Testis (tissue), 3 donors: Measurements from ENCODE around the gene UCP3. TPM values are rescaled to one million over a fixed set of nuclear protein-coding genes. Genes with fewer than 3 reads are reported as not detected.

Experiments
- DNase-seq: peaks from one replicate; pipeline ENCODE4 v3.0.0-alpha.2; 2019
- H3K27ac ChIP-seq, 2 donors: fragments of 200-600 bp; sonication (generic); one replicate each; pipeline ENCODE4 v1.5.1; 2019
- H3K27me3 ChIP-seq: fragments of 200-600 bp; sonication (generic); one replicate; pipeline ENCODE4 v1.5.1; 2019
- H3K36me3 ChIP-seq: fragments of 200-600 bp; sonication (generic); one replicate; pipeline ENCODE4 v1.5.1; 2017; ENCODE audit warnings: low read depth; ENCODE audit errors: missing control alignments
- H3K4me1 ChIP-seq: fragments of 200-600 bp; sonication (generic); one replicate; pipeline ENCODE4 v1.5.1; 2019
- H3K4me3 ChIP-seq, 2 donors: fragments of 200-600 bp; sonication (generic); one replicate each; pipeline ENCODE4 v1.5.1; 2017 to 2019
- H3K9me3 ChIP-seq: fragments of 200-600 bp; sonication (generic); one replicate; pipeline ENCODE4 v1.5.1; 2017
- CTCF ChIP-seq, 3 experiments: fragments of 450-650 bp in 2 of 3; fragments of 200-600 bp in 1 of 3; sonication (generic) in 1 of 3; IDR thresholded peaks; one replicate each; pipeline ENCODE4 v1.5.1; 2016 to 2019; ENCODE audit warnings: antibody characterized with exemption in 3 of 3, mild to moderate bottlenecking in 2 of 3, moderate library complexity in 1 of 3
- POLR2A ChIP-seq: fragments of 450-650 bp; IDR thresholded peaks from one replicate; pipeline ENCODE4 v1.6.1; 2017; ENCODE audit warnings: antibody characterized with exemption, mild to moderate bottlenecking, moderate library complexity
- WGBS, 2 donors: methylation state at CpG; one replicate each; pipeline ENCODE4 v1.1.5; 2018; 5-methylcytosine and 5-hydroxymethylcytosine counted together
- intact Hi-C: fragments of 100-400 bp; cut with DNase I; formaldehyde crosslinking; loops from one replicate; pipeline ENCODE4 v1.15.1; 2023; ENCODE audit warnings: low total_unique reads
- polyA plus RNA-seq: library from polyadenylated mRNA; stranded (reverse); fragments of 350-450 nt; fragmentation: Illumina TruSeq; extraction: RNeasy Lipid Tissue Mini Kit (QIAGEN cat#74804); gene quantifications from one replicate; pipeline ENCODE4 v1.2.3, GENCODE V29; 2014; ENCODE audit warnings: low read depth, low replicate concordance; ENCODE audit not compliant: insufficient read depth
- total RNA-seq, 2 donors: library from RNA; depleted of rRNA; stranded (reverse); fragments of >200 nt; gene quantifications; one replicate each; pipeline ENCODE4 v1.2.3, GENCODE V29; 2016

UCP3 gene
- total and polyA plus RNA-seq, 3 donors from 2014 or later: 5.8 to 10.0 (median 9.7) TPM

DNA sequence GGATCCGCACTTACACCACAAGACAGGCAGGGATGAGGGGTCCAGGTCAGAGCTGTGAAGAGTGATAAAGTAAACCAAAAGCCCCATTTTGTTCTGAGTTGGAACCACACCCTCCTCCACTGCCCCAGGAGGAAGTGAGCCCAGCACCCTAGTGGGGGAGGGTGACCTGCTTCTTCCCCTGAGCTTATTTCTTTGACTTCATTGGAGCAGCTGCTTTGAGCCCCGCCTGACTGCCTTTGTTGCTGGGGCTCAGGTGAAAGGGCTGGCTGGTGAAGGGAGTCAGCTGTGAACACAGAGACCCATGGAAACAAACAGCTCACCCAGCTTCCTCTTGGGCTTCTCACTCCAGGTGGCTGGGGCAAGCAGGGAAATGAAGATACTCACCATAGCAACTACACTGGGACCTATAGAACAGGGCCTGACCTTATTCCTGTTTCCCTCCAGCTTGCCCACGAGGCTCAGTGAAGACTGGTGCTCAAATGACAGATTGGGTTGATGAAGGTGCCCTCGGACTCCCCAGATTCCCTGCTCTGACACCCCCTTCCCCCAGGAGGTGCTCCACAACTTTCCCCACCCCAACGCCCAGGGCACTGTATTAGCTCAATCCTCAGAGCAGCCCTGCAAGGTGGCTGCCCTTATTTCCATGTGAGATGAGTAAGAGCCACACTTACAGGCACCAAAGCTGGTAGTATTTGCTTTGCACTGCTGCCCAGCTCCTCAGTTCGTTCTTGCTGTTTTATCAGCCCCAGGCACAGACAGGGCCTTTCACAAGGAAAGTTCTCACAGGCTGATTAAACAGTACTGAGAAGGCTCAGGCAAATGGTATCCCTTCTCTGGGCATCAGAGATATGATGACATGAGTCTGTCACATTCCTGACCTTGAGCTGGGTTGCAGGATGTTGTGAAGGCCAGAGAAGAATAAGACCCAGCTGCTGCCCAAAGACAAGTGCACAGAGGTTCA is 28.6 kb downstream of the UCP3 start:
- no peak for DNase-seq
- peaks cover 3% of the 10 kb centered on the region for H3K4me1 ChIP-seq
- no peak overlapping the region for H3K27ac ChIP-seq
- no peaks in the 10 kb centered on the region for H3K36me3 ChIP-seq
- intact Hi-C loops: no loop called here
- no peaks in the 10 kb centered on the region for H3K9me3 ChIP-seq
- TF ChIP-seq CTCF (IDR thresholded peaks at IDR 0.05): no peak
- no peak for TF ChIP-seq POLR2A
- no peak overlapping the region for H3K4me3 ChIP-seq
- H3K27me3 ChIP-seq: no peaks in the 10 kb centered on the region
- 69 to 73% methylated on average over 6 of the region's 6 CpGs for WGBS, 2 donors

GRCh38 chr11:73978576-73979086 is 30.3 kb downstream of the UCP3 start:
- intact Hi-C loops: no loop called here
- H3K4me3 ChIP-seq: no peak overlapping the region
- no peaks in the 10 kb centered on the region for H3K9me3 ChIP-seq
- no peak overlapping the region for H3K27ac ChIP-seq
- H3K4me1 ChIP-seq: peaks cover 1% of the 10 kb centered on the region
- H3K36me3 ChIP-seq: no peaks in the 10 kb centered on the region
- H3K27me3 ChIP-seq: no peaks in the 10 kb centered on the region
- 94 to 97% methylated on average over 3 of the region's 3 CpGs for WGBS, 2 donors
- no peak for TF ChIP-seq POLR2A
- TF ChIP-seq CTCF (IDR thresholded peaks at IDR 0.05): no peak
- DNase-seq: no peak

- Histone ChIP-seq H3K36me3 (no peaks in the 10 kb centered on the region), H3K4me1 (no peaks in the 10 kb centered on the region), H3K9me3 (no peaks in the 10 kb centered on the region), H3K27me3 (no peaks in the 10 kb centered on the region), H3K4me3 (no peak overlapping the region), H3K27ac (no peak overlapping the region)
- TF ChIP-seq POLR2A: no peak
- TF ChIP-seq CTCF (IDR thresholded peaks at IDR 0.05): no peak
- intact Hi-C loops: no loop called here
- WGBS, 2 donors: 95 to 96% methylated on average over 13 to 18 of the region's 18 CpGs
- DNase-seq: no peak
These were observed 30.9 kb downstream of the UCP3 start for GRCh38 chr11:73977856-73978519.

DNA sequence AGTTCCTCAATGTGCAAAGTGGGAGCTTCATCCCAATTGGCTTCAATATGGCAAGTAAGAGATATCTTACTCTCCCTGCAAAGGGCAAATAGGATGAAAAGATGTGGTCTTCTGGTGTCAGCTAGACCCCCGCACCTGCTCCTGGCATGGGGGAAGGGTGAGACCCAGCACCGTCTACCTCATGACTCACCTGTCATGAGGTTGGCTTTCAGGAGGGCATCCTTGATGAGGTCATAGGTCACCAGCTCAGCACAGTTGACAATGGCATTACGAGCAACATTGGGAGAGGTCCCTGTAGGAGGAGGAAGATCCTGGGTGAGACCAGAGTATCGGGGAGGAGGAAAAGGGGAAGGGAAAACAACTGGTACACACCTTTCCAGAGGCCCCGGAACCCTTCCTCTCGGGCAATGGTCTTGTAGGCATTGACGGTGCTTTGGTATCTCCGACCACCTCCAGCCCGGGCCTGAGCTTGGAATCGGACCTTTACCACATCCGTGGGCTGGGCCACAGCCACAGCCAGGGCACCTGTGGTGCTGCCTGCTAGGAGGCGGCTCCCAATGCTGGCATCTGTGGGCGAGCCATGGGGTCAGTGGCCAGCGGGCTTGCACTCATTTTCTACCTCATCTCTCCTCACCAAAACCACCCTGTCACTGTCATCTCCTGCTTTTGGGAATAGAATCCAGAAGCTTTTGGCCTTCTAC is 32.3 kb downstream of the UCP3 start:
- no peak for TF ChIP-seq POLR2A
- TF ChIP-seq CTCF (IDR thresholded peaks at IDR 0.05): no peak
- WGBS, 2 donors: 94 to 95% methylated on average over 14 of the region's 14 CpGs
- intact Hi-C loops: no loop called here
- Histone ChIP-seq H3K9me3 (no peaks in the 10 kb centered on the region), H3K27me3 (no peaks in the 10 kb centered on the region), H3K27ac (no peak overlapping the region), H3K4me1 (no peaks in the 10 kb centered on the region), H3K36me3 (no peaks in the 10 kb centered on the region), H3K4me3 (no peak overlapping the region)
- no peak for DNase-seq
